SK-N-SH treated with all-trans-retinoic acid at 6 μM for 48 hours (cell line): ENCODE data around the gene SLC41A3.

Experiments
- ARNTL ChIP-seq: fragments of 450-650 bp; formaldehyde crosslinking; IDR thresholded peaks from 2 replicates; pipeline ENCODE4 v1.5.0; 2020; ENCODE audit warnings: low read depth, mild to moderate bottlenecking, moderate library complexity, borderline replicate concordance
- CSDC2 ChIP-seq: fragments of 250-450 bp; sonication (Bioruptor Pico); IDR thresholded peaks from 2 replicates; pipeline ENCODE4 v1.5.0; 2020; ENCODE audit warnings: mild to moderate bottlenecking, moderate library complexity
- GLIS3 ChIP-seq: fragments of 250-450 bp; sonication (Bioruptor Pico); IDR thresholded peaks from 2 replicates; pipeline ENCODE4 v1.5.0; 2020; ENCODE audit warnings: mild to moderate bottlenecking, moderate library complexity
- OSR1 ChIP-seq: fragments of 250-450 bp; sonication (Bioruptor Pico); IDR thresholded peaks from 2 replicates; pipeline ENCODE4 v1.8.0; 2022; ENCODE audit warnings: moderate library complexity, mild to moderate bottlenecking, inconsistent platforms
- RARB ChIP-seq: fragments of 250-450 bp; sonication (Bioruptor Pico); IDR thresholded peaks from 2 replicates; pipeline ENCODE4 v1.8.0; 2021; ENCODE audit warnings: mild to moderate bottlenecking, moderate library complexity
- TCF4 ChIP-seq: fragments of 250-450 bp; sonication (Bioruptor Pico); IDR thresholded peaks from 2 replicates; pipeline ENCODE4 v1.8.0; 2021; ENCODE audit warnings: mild to moderate bottlenecking, moderate library complexity, borderline replicate concordance
- TOX ChIP-seq: fragments of 250-450 bp; sonication (Bioruptor Pico); IDR thresholded peaks from 2 replicates; pipeline ENCODE4 v1.8.0; 2021; ENCODE audit warnings: mild to moderate bottlenecking, moderate library complexity, borderline replicate concordance
- ZC3H10 ChIP-seq: fragments of 250-450 bp; sonication (Bioruptor Pico); IDR thresholded peaks from 2 replicates; pipeline ENCODE4 v1.5.1; 2021; ENCODE audit warnings: mild to moderate bottlenecking, moderate library complexity
- ZFP3 ChIP-seq: fragments of 250-450 bp; sonication (Bioruptor Pico); IDR thresholded peaks from 2 replicates; pipeline ENCODE4 v1.5.0; 2020; ENCODE audit warnings: mild to moderate bottlenecking, moderate library complexity
- ZNF70 ChIP-seq: fragments of 450-650 bp; formaldehyde crosslinking; IDR thresholded peaks from 2 replicates; pipeline ENCODE4 v1.5.0; 2020; ENCODE audit warnings: mild to moderate bottlenecking, moderate library complexity
- TF ChIP-seq, protein P1 (sequence below): fragments of 250-450 bp; sonication (Bioruptor Pico); IDR thresholded peaks from 2 replicates; pipeline ENCODE4 v1.5.0; 2020; ENCODE audit warnings: mild to moderate bottlenecking, moderate library complexity
- TF ChIP-seq, protein P2 (sequence below): fragments of 250-450 bp; sonication (Bioruptor Pico); IDR thresholded peaks from 2 replicates; pipeline ENCODE4 v1.8.0; 2020; ENCODE audit warnings: mild to moderate bottlenecking, moderate library complexity, borderline replicate concordance
- TF ChIP-seq, protein P3 (sequence below): fragments of 250-450 bp; sonication (Bioruptor Pico); IDR thresholded peaks from 2 replicates; pipeline ENCODE4 v1.5.1; 2021; ENCODE audit warnings: mild to moderate bottlenecking, moderate library complexity

DNA sequence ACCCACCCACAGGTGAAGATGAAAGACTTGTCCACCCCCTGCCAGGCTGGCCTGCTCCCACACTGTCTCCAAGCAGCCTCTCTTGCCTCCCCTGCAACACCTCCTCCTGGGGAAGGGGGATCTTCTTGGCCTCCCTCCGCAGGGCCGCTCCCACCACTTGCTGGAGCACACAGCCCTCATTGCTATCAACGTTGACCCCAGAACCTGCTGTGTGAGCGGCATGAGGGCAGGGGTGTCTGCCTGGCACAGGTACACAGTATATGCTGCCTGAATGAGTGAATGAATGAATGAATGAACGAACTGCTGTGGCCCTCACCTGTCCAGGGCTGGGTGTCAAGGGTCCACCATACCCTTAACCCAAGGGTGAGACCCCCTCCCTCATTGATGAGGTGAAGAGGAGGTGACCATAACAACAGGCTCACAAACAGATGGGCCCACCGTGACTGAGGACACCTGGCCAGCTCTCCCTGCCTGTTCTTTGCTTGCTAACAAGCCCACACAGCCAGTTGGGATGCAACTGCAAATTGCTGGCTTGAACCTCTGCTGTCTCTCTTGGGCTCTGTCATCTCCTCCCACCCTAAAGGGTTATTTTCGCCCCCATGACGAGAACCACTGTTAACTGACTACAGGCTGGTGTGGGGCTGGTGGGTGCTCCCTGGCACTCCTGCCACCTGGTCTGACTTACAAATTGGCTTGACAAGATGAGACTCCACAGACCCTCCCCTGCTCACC, 22.5 kb downstream of the SLC41A3 start:
- TF ChIP-seq, protein P1, sequence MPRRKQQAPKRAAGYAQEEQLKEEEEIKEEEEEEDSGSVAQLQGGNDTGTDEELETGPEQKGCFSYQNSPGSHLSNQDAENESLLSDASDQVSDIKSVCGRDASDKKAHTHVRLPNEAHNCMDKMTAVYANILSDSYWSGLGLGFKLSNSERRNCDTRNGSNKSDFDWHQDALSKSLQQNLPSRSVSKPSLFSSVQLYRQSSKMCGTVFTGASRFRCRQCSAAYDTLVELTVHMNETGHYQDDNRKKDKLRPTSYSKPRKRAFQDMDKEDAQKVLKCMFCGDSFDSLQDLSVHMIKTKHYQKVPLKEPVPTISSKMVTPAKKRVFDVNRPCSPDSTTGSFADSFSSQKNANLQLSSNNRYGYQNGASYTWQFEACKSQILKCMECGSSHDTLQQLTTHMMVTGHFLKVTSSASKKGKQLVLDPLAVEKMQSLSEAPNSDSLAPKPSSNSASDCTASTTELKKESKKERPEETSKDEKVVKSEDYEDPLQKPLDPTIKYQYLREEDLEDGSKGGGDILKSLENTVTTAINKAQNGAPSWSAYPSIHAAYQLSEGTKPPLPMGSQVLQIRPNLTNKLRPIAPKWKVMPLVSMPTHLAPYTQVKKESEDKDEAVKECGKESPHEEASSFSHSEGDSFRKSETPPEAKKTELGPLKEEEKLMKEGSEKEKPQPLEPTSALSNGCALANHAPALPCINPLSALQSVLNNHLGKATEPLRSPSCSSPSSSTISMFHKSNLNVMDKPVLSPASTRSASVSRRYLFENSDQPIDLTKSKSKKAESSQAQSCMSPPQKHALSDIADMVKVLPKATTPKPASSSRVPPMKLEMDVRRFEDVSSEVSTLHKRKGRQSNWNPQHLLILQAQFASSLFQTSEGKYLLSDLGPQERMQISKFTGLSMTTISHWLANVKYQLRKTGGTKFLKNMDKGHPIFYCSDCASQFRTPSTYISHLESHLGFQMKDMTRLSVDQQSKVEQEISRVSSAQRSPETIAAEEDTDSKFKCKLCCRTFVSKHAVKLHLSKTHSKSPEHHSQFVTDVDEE (CRISPR knock-in tag): no peak
- TF ChIP-seq ZFP3 (CRISPR knock-in tag) (no peak), ZC3H10 (CRISPR knock-in tag) (no peak), OSR1 (CRISPR knock-in tag) (no peak), TCF4 (no peak), RARB (CRISPR knock-in tag) (no peak), TOX (CRISPR knock-in tag) (no peak), CSDC2 (CRISPR knock-in tag) (no peak), ZNF70 (CRISPR knock-in tag) (no peak), GLIS3 (no peak), ARNTL (no peak)
- TF ChIP-seq, protein P2, sequence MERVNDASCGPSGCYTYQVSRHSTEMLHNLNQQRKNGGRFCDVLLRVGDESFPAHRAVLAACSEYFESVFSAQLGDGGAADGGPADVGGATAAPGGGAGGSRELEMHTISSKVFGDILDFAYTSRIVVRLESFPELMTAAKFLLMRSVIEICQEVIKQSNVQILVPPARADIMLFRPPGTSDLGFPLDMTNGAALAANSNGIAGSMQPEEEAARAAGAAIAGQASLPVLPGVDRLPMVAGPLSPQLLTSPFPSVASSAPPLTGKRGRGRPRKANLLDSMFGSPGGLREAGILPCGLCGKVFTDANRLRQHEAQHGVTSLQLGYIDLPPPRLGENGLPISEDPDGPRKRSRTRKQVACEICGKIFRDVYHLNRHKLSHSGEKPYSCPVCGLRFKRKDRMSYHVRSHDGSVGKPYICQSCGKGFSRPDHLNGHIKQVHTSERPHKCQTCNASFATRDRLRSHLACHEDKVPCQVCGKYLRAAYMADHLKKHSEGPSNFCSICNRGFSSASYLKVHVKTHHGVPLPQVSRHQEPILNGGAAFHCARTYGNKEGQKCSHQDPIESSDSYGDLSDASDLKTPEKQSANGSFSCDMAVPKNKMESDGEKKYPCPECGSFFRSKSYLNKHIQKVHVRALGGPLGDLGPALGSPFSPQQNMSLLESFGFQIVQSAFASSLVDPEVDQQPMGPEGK (CRISPR knock-in tag): no peak
- TF ChIP-seq, protein P3, sequence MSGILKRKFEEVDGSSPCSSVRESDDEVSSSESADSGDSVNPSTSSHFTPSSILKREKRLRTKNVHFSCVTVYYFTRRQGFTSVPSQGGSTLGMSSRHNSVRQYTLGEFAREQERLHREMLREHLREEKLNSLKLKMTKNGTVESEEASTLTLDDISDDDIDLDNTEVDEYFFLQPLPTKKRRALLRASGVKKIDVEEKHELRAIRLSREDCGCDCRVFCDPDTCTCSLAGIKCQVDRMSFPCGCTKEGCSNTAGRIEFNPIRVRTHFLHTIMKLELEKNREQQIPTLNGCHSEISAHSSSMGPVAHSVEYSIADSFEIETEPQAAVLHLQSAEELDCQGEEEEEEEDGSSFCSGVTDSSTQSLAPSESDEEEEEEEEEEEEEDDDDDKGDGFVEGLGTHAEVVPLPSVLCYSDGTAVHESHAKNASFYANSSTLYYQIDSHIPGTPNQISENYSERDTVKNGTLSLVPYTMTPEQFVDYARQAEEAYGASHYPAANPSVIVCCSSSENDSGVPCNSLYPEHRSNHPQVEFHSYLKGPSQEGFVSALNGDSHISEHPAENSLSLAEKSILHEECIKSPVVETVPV (CRISPR knock-in tag): no peak
